ENCODE measurements around the gene NUTM2A. TPM values are rescaled to one million over a fixed set of nuclear protein-coding genes. Genes with fewer than 3 reads are reported as not detected.
"Not testable (repeated sequence)": the region's sequence is repeated elsewhere in the genome, so short reads cannot be mapped to it uniquely, and the experiment has no call there.

The NUTM2A gene
- total RNA-seq, 1 experiment from 2014 or later: 0.17 TPM

DNA sequence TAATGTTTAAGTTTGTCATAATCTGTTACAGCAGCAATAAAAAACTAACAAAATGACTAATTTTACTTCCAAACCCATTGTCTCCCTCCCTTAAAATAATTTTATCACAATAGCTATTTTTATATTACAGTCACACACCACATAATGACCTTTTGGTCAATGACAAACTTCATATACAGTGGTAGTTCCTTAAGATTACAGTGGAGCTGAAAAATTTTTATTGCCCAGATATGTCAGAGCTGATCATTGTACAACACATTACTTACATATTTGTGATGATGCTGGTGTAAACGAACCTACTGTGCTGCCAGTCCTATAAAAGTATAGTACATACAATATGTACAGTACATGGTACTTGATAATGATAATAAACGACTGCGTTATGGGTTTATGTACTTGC, 22.1 kb downstream of the NUTM2A start:
- not testable (repeated sequence) for DNase-seq (ENCODE audit: low read depth)

DNA sequence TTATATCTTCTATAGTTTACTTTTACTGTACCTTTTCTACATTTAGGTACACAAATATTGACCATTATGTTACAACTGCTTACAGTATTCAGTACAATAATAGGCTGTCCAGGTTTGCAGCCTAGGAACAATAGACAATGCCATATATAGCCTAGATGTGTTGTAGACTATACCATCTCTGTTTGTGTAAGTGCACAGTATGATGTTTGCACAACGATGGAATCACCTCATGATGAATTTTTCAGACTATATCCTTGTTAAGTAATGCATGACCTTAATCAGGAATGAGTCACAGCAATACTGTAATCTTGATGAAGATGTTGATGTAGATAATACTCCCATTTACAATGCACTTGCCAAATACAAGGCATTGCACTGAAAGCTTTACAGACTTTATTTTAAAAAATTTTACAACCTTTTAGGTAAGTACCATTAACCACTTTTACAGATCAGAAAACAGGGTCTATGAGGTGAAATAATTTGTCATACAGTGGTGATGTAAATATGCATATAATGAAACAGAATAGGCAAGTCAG, 23.6 kb downstream of the NUTM2A start:
- DNase-seq (ENCODE audit: low read depth): not testable (repeated sequence)

GRCh38 chr10:87280749-87281392, 55.6 kb downstream of the NUTM2A start:
- DNase-seq (ENCODE audit: low read depth): not testable (repeated sequence)

Other genes starting within 250 kb of the NUTM2A start
- not detected in 2 replicates for gene FAM25A, start 205.2 kb upstream of the NUTM2A start, total RNA-seq (2014; rRNA removed; shearing (Covaris generic))
- 83.3 and 84.1 TPM in 2 replicates for gene GLUD1, start 130.6 kb upstream of the NUTM2A start, total RNA-seq (2014; rRNA removed; shearing (Covaris generic))
- 21.0 and 21.8 TPM in 2 replicates for gene SHLD2, start 130.2 kb upstream of the NUTM2A start, total RNA-seq (2014; rRNA removed; shearing (Covaris generic))
- 0.86 and 1.6 TPM in 2 replicates for gene NUTM2D, start 132.3 kb downstream of the NUTM2A start, total RNA-seq (2014; rRNA removed; shearing (Covaris generic))